ENCODE data around the gene CLMN. TPM values are rescaled to one million over a fixed set of nuclear protein-coding genes. Genes with fewer than 3 reads are reported as not detected.

The CLMN gene
- total and polyA plus RNA-seq, 8 donors: 17.4 to 78.1 (median 59.8) TPM

DNA sequence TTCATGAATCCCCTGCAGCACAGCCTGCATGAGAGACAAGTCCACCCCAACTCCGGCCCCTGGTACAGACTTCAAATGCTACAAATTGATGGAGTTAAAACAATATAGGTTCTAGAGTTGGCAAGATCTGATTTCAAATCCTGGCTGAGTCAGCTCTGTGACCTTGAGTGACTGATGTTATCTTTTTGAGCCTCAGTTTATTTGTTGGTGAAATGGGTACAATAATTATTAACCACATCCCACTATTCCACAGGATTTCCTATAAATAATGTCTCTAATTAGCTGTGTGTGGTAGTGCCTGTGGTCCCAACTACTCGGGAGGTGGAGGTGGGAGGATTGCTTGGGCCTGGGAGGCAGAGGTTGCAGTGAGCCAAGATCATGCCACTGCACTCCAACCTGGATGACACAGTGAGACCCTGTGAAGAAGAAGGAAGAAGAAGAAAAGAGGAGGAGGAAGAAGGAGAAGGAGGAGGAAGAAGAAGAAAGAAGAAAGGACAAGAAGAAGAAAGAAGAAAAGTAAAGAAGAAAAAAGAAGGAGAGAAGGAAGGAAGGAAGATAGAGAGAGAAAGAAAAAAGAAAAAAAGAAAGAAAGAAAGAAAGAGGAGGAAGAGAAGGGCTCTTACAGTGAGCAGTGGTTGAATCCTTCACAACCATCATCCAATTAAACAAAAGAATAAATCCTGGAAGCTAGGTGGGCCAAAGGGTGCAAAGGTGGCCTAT, 122.7 kb downstream of the CLMN start:
- intact Hi-C loops (cut with DNase I): no loop called here
- no peak overlapping the region for H3K27ac ChIP-seq
- TF ChIP-seq, protein P1, sequence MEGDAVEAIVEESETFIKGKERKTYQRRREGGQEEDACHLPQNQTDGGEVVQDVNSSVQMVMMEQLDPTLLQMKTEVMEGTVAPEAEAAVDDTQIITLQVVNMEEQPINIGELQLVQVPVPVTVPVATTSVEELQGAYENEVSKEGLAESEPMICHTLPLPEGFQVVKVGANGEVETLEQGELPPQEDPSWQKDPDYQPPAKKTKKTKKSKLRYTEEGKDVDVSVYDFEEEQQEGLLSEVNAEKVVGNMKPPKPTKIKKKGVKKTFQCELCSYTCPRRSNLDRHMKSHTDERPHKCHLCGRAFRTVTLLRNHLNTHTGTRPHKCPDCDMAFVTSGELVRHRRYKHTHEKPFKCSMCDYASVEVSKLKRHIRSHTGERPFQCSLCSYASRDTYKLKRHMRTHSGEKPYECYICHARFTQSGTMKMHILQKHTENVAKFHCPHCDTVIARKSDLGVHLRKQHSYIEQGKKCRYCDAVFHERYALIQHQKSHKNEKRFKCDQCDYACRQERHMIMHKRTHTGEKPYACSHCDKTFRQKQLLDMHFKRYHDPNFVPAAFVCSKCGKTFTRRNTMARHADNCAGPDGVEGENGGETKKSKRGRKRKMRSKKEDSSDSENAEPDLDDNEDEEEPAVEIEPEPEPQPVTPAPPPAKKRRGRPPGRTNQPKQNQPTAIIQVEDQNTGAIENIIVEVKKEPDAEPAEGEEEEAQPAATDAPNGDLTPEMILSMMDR (IDR thresholded peaks at IDR 0.05): no peak
- H3K27me3 ChIP-seq: no peaks in the 10 kb centered on the region
- WGBS, 2 donors: 91 to 93% methylated on average over 2 of the region's 2 CpGs
- ATAC-seq (no peak), FAIRE-seq (no peak), DNase-seq (no peak)
- peaks cover 0 to 14% (median 0%) of the 10 kb centered on the region in 3 donors for H3K36me3 ChIP-seq
- no peak overlapping the region for H3K4me3 ChIP-seq
- peaks cover 0 to 3% (median 0%) of the 10 kb centered on the region in 3 donors for H3K4me1 ChIP-seq
- no peaks in the 10 kb centered on the region for H3K9me3 ChIP-seq

DNA sequence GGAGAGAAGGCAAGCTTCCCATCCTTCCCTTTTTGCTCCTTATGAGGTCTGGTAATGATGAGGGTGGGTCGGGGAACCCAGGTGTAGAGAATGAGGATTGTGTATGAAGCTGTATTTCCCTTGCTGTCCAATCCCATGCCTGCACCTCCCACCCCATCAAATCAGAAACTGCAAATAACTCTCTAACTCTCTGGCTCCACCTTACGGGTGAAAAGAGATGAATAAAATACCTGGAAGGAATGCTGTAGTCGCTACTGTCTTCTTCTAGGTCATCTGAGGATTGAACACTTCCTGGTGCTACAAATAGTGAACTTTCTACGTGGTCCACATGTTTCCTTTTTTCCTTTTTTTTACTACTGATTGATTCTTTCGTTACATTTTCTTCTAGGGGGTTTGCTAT, 123.4 kb downstream of the CLMN start:
- DNase-seq: no peak
- Histone ChIP-seq H3K4me3 (no peak overlapping the region), H3K27ac (no peak overlapping the region), H3K36me3 (peaks cover 0 to 20% (median 0%) of the 10 kb centered on the region in 3 donors), H3K4me1 (peaks cover 0 to 3% (median 0%) of the 10 kb centered on the region in 3 donors), H3K9me3 (no peaks in the 10 kb centered on the region), H3K27me3 (no peaks in the 10 kb centered on the region)
- no peak for FAIRE-seq
- TF ChIP-seq, protein P1 (IDR thresholded peaks at IDR 0.05): no peak
- intact Hi-C loops (cut with DNase I): no loop called here
- peak in 3 of 4 donors; percentile 18 to 35 (median 25) for ATAC-seq
- WGBS, 2 donors: 62 to 65% methylated on average over 5 of the region's 5 CpGs

DNA sequence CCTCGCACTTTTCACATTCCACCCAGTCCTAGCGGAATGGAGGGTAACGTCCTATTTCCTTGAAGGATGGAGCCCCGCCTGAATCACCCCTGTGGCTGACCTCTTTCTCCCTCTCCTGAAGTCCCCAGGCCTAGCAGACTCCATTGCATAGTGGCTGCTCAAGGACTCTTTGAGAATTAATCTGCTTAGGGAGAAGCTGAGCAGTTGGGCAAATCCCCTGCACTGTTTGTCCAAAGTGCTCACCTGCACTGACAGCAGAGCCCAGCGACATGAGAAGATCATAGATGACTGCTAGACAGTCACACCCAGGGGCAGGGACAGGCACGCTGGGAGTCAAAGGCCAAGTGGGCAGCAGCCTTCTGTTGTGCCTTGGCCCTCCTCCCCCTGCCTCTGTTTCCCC, 124.7 kb downstream of the CLMN start:
- TF ChIP-seq, protein P1 (IDR thresholded peaks at IDR 0.05): no peak
- Histone ChIP-seq H3K4me3 (no peak overlapping the region), H3K36me3 (peaks cover 0 to 21% (median 0%) of the 10 kb centered on the region in 3 donors), H3K27ac (no peak overlapping the region), H3K4me1 (no peaks in the 10 kb centered on the region), H3K27me3 (no peaks in the 10 kb centered on the region), H3K9me3 (no peaks in the 10 kb centered on the region)
- FAIRE-seq (no peak), ATAC-seq (no peak), DNase-seq (no peak)
- WGBS, 2 donors: 93 to 97% methylated on average over 6 of the region's 6 CpGs
- intact Hi-C loops (cut with DNase I): no loop called here

DNA sequence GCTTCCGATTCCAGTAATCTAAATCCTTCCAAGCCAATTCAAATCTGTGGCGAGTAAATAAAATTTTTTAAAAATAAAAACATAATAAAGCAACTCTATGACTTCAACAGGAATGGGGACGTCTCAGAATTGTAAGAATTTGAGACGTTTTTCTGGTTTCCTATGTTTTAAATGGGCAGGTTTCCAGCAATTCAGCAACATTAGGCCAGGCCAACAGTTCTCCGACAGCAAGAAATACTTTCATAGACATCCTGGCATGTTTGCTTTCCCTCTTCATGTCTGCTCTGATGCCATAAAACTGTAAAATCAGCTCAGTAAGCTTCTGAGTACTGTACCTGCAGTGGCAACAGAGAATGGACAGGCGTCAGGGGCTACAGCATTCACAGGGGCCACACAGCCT, 126.6 kb downstream of the CLMN start:
- no peaks in the 10 kb centered on the region for H3K27me3 ChIP-seq
- intact Hi-C loops (cut with DNase I): no loop called here
- H3K27ac ChIP-seq: no peak overlapping the region
- TF ChIP-seq, protein P1 (IDR thresholded peaks at IDR 0.05): no peak
- H3K36me3 ChIP-seq: peaks cover 0 to 21% (median 0%) of the 10 kb centered on the region in 3 donors
- FAIRE-seq (no peak), ATAC-seq (no peak), DNase-seq (no peak)
- H3K4me1 ChIP-seq: no peaks in the 10 kb centered on the region
- 71 to 76% methylated on average over 6 of the region's 6 CpGs for WGBS, 2 donors
- no peak overlapping the region for H3K4me3 ChIP-seq
- no peaks in the 10 kb centered on the region for H3K9me3 ChIP-seq

DNA sequence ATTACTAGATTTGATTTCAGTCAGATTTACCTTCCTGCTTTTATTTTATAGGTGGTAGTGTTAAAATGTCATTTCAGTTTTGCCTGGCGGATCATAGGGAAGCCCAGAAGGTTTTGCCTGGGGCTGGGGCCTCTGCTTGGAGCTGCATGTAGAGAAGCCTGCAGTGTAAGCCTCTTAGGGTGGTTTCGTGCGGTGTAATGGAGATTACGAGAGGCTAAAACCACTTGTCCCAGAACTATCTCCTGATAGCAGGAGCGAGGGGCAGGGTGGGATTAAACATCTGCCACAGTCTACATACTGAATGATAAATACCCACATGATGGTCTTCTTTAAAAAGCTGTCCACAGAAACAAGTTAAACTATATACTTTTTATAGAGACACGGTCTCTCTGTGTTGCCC, 127.4 kb downstream of the CLMN start:
- Histone ChIP-seq H3K27me3 (no peaks in the 10 kb centered on the region), H3K4me1 (no peaks in the 10 kb centered on the region), H3K27ac (no peak overlapping the region), H3K4me3 (no peak overlapping the region), H3K36me3 (peaks cover 0 to 21% (median 0%) of the 10 kb centered on the region in 3 donors), H3K9me3 (no peaks in the 10 kb centered on the region)
- 98 to 99% methylated on average over 6 of the region's 6 CpGs for WGBS, 2 donors
- TF ChIP-seq, protein P1 (IDR thresholded peaks at IDR 0.05): no peak
- DNase-seq (no peak), ATAC-seq (no peak), FAIRE-seq (no peak)
- intact Hi-C loops (cut with DNase I): no loop called here
